Measurements from ENCODE around the gene PTGER3.

The PTGER3 gene

GRCh38 chr1:71049951-71050598 lies 2.5 kb upstream of the PTGER3 start:
- DNase-seq (ENCODE audit: low spot score): peak; percentile 41

- DNase-seq (ENCODE audit: low spot score): no peak
Observed at GRCh38 chr1:71046891-71047634, 553 bp downstream of the PTGER3 start.

- no peak for DNase-seq (ENCODE audit: low spot score)
Observed at GRCh38 chr1:71045463-71046028, 2.1 kb downstream of the PTGER3 start.

- no peak for DNase-seq (ENCODE audit: low spot score)
Observed at GRCh38 chr1:71044833-71045232, 2.8 kb downstream of the PTGER3 start.

GRCh38 chr1:71043065-71043464 lies 4.6 kb downstream of the PTGER3 start:
- no peak for DNase-seq (ENCODE audit: low spot score)

- DNase-seq (ENCODE audit: low spot score): no peak
Observed at GRCh38 chr1:71041806-71042205, 5.8 kb downstream of the PTGER3 start.

- no peak for DNase-seq (ENCODE audit: low spot score)
Observed at GRCh38 chr1:71039661-71040262, 7.9 kb downstream of the PTGER3 start.

GRCh38 chr1:71038942-71039341 lies 8.7 kb downstream of the PTGER3 start:
- no peak for DNase-seq (ENCODE audit: low spot score)

GRCh38 chr1:71037829-71038620 lies 9.6 kb downstream of the PTGER3 start:
- no peak for DNase-seq (ENCODE audit: low spot score)

GRCh38 chr1:71037066-71037465 lies 10.6 kb downstream of the PTGER3 start:
- no peak for DNase-seq (ENCODE audit: low spot score)

GRCh38 chr1:71033136-71033535 lies 14.5 kb downstream of the PTGER3 start:
- no peak for DNase-seq (ENCODE audit: low spot score)

GRCh38 chr1:71031426-71031825 lies 16.2 kb downstream of the PTGER3 start:
- no peak for DNase-seq (ENCODE audit: low spot score)

- DNase-seq (ENCODE audit: low spot score): no peak
Observed at GRCh38 chr1:71030026-71030425, 17.6 kb downstream of the PTGER3 start.

- DNase-seq (ENCODE audit: low spot score): no peak
Observed at GRCh38 chr1:71028981-71029380, 18.6 kb downstream of the PTGER3 start.

- no peak for DNase-seq (ENCODE audit: low spot score)
Observed at GRCh38 chr1:71027991-71028390, 19.6 kb downstream of the PTGER3 start.

- DNase-seq (ENCODE audit: low spot score): no peak
Observed at GRCh38 chr1:71026093-71026492, 21.5 kb downstream of the PTGER3 start.

GRCh38 chr1:71023515-71023914 lies 24.1 kb downstream of the PTGER3 start:
- no peak for DNase-seq (ENCODE audit: low spot score)

GRCh38 chr1:71019233-71019969 lies 28.2 kb downstream of the PTGER3 start:
- DNase-seq (ENCODE audit: low spot score): peak; percentile 5

GRCh38 chr1:71018791-71019190 lies 28.8 kb downstream of the PTGER3 start:
- DNase-seq (ENCODE audit: low spot score): no peak

- no peak for DNase-seq (ENCODE audit: low spot score)
Observed at GRCh38 chr1:71015745-71016144, 31.9 kb downstream of the PTGER3 start.

GRCh38 chr1:71014178-71014579 lies 33.4 kb downstream of the PTGER3 start:
- no peak for DNase-seq (ENCODE audit: low spot score)
